ENCODE measurements around the gene PERM1.

PERM1 gene

GRCh38 chr1:975896-976683 lies 5.8 kb downstream of the PERM1 start:
- no peak for DNase-seq

GRCh38 chr1:975365-975764 lies 6.5 kb downstream of the PERM1 start:
- no peak for DNase-seq

- DNase-seq: no peak
Observed at GRCh38 chr1:974687-975328, 7.1 kb downstream of the PERM1 start.

- DNase-seq: no peak
Observed at GRCh38 chr1:974293-974640, 7.6 kb downstream of the PERM1 start.

- DNase-seq: no peak
Observed at GRCh38 chr1:973459-974292, 8.2 kb downstream of the PERM1 start.

GRCh38 chr1:972726-973458 lies 9.0 kb downstream of the PERM1 start:
- no peak for DNase-seq

- DNase-seq: no peak
Observed at GRCh38 chr1:971751-972506, 10.0 kb downstream of the PERM1 start.

- no peak for DNase-seq
Observed at GRCh38 chr1:970973-971730, 10.7 kb downstream of the PERM1 start.

- no peak for DNase-seq
Observed at GRCh38 chr1:970242-970972, 11.5 kb downstream of the PERM1 start.

GRCh38 chr1:969260-969855 lies 12.5 kb downstream of the PERM1 start:
- DNase-seq: no peak

- no peak for DNase-seq
Observed at GRCh38 chr1:967466-968343, 14.2 kb downstream of the PERM1 start.

GRCh38 chr1:966704-967300 lies 15.1 kb downstream of the PERM1 start:
- no peak for DNase-seq

GRCh38 chr1:966135-966703 lies 15.7 kb downstream of the PERM1 start, which contains the start of gene PLEKHN1:
Gene PLEKHN1, plus strand, starts transcription at chr1:966482. Its CDS starts 50 bp downstream, at chr1:966532.
- DNase-seq: no peak

GRCh38 chr1:965526-966134 lies 16.3 kb downstream of the PERM1 start:
- no peak for DNase-seq

GRCh38 chr1:964691-965525 lies 17.0 kb downstream of the PERM1 start:
- no peak for DNase-seq

- DNase-seq: no peak
Observed at GRCh38 chr1:963746-964525, 18.0 kb downstream of the PERM1 start.

Measured in NCI-H1092 (cell line).